Stimulated activated CD8-positive, alpha-beta memory T cell treated with anti-CD3 and anti-CD28 coated beads, Interleukin-4, amount 100 ng/mL, for 24 hours (primary cell): Measurements from ENCODE around the gene CAMK4.

Source experiments
- DNase-seq: peaks from one replicate; pipeline ENCODE4 v3.0.0-alpha.2; 2020; ENCODE audit warnings: low read depth

Gene CAMK4

DNA sequence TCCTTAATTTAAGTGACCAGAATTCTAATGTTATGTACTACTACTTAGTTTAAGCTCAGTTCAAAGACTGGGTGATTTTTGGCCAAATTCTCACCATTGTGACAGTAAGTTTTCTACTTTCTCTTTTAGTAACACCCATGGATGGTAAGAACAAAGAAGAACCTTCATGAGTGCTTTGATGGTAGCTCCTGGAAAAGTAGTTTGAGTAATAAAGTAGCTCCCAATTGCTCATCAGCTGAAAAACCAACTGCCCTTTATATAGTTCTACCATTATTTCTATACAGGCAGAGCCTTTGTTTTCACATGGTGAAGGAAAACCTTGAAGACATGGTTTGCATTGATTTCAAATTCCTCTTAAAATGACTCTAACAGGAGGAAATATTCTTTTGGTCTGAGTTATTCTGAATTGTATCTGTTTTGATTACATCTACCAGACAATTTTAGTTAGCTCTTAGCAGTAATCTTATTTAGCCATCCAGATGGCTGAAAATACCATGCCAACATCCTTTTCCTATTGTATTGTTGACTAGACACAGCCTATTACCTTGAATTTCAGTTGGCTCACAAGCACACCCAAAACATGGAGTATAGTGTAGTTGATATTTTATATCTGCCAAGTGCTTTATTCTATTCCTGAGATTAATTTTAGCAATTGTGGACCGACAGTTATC is 311.8 kb downstream of the CAMK4 start:
- DNase-seq, result no peak

DNA sequence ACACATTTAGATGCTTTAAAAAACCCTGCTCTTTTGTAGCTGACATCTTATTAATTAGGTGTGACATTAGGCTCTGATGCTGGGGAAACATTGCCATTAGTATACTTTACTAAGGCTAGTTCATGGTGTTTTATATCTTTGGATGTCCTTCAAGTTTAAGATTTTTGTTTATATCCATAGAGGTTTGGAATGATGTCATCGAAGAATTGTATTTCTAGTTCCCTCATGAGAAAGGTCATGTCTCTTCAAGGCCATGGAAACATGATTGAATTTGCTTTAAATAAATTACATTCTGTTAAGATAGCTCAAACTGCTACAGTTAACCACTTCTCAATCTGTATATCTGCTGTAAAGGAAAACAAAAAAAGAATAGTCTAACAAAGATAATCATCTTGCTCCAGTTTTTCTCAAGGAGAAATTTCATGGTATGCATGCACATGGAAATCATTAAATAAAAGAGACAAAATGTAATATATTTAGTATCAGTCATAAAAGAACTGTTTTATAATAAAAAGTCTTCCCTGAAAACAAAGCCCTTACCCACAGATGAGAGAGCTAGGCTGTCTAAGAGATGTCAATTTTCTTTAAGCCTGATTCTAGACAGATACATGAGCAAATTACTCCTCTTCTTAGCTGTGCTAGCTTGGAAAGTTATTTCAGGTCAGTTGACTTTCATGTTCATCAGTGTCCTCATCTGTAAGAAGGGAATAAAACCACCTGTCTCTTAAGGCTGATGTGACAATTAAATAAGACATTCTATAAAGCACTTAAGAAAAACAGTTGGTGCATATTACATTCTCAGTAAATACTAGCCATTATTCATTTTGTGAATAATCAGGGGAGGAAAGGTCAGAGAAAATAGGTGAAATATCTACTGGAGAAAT is 313.2 kb downstream of the CAMK4 start:
- no peak for DNase-seq
